ENCODE results near the gene COG5. TPM values are rescaled to one million over a fixed set of nuclear protein-coding genes. Genes with fewer than 3 reads are reported as not detected.

Gene COG5
- total and polyA plus RNA-seq, 9 of the 15 experiments (the other 6 are each of a cell fraction or from before 2014, with no cell fraction given), result 15.3 to 75.1 (median 56.4) TPM

DNA sequence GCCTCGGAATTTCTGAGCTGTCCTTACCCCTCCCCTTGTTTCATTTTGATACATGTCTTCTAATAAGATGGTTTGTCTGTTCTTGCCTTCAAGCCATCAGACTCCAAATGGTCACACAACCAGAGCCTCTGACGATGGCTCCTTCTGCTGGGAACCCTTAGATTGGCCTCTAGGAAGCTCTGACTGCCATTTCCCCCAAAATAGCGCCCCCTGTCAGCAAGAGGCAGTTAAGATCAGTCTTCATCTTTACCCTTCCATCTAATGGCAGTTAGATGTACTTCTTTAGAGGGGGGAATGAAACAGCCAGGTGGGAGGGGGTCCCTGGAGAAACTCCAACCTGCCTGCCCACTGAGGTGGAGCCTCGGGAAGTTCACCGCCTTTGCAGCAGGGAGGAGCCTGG, 179.7 kb downstream of the COG5 start (continued):
- TF ChIP-seq IRF2 (CRISPR knock-in tag; IDR thresholded peaks at IDR 0.05) (no peak), ZNF766 (CRISPR knock-in tag; conservative IDR thresholded peaks at IDR 0.05) (no peak), TSHZ1 (CRISPR knock-in tag; IDR thresholded peaks at IDR 0.05) (no peak), ZNF121 (CRISPR knock-in tag; conservative IDR thresholded peaks at IDR 0.05) (no peak), ZNF551 (CRISPR knock-in tag; IDR thresholded peaks at IDR 0.05) (no peak), KAT2B (IDR thresholded peaks at IDR 0.05; ENCODE audit: low read depth, low read length) (no peak), YY1 (IDR thresholded peaks at IDR 0.05; ENCODE audit: borderline replicate concordance in 1 of 3, control insufficient read depth in 1 of 3, extremely low read depth in 1 of 3, insufficient read depth in 3 of 3, insufficient read length in 1 of 3, insufficient replicate concordance in 2 of 3, low read depth in 1 of 3, low read length in 2 of 3) (peak in 1 of 3 experiments; percentile 40), RAD21 (CRISPR knock-in tag; conservative IDR thresholded peaks at IDR 0.05 in 1 of 2, IDR thresholded peaks at IDR 0.05 in 1 of 2) (peak in 1 of 2 experiments; percentile 17; a peak in 1 of 4 replicates), ZNF384 (IDR thresholded peaks at IDR 0.05; ENCODE audit: low read depth, low read length) (no peak)
